Pancreas (tissue), 10 donors: Measurements from ENCODE around the gene CAPRIN2. TPM values are rescaled to one million over a fixed set of nuclear protein-coding genes. Genes with fewer than 3 reads are reported as not detected.
A peak's percentile ranks its signal among the peaks of the same experiment; 100 is the strongest.

Experiments
- ATAC-seq, 4 donors: fragments of 200-7000 bp; cut with Tn5 transposase; one replicate each; pipeline versions ENCODE4 v1.8.0 to v1.9.1; 2020; ENCODE audit warnings: mild to moderate bottlenecking in 4 of 4, moderate library complexity in 4 of 4
- DNase-seq, 6 donors: peaks; one replicate each; pipeline ENCODE4 v3.0.0-alpha.2; 2020
- FAIRE-seq: peaks from 2 replicates; lab custom pipeline; 2012; peaks lifted over from hg19 to GRCh38; lab: Jason Lieb, UNC
- H3K27ac ChIP-seq, 4 donors: fragments of 200-600 bp; sonication (generic); 1 replicate in 3 of 4; 2 replicates in 1 of 4; pipeline versions ENCODE4 v1.5.0 to v1.8.0; 2020
- H3K27me3 ChIP-seq, 4 donors: fragments of 200-600 bp; one replicate each; pipeline ENCODE4 v1.8.0; 2021
- H3K36me3 ChIP-seq, 3 donors: fragments of 200-600 bp; sonication (generic) in 1 of 3; one replicate each; pipeline versions ENCODE4 v1.5.0 to v1.8.0; 2020 to 2021
- H3K4me1 ChIP-seq, 3 donors: fragments of 200-600 bp; one replicate each; pipeline ENCODE4 v1.8.0; 2021
- H3K4me3 ChIP-seq, 4 donors: fragments of 200-600 bp; sonication (generic) in 2 of 4; one replicate each; pipeline versions ENCODE4 v1.5.0 to v1.8.0; 2020 to 2021
- H3K9me3 ChIP-seq, 4 donors: fragments of 200-600 bp; one replicate each; pipeline ENCODE4 v1.8.0; 2021
- CTCF ChIP-seq, 4 donors: fragments of 200-600 bp; sonication (generic) in 3 of 4; IDR thresholded peaks; one replicate each; pipeline versions ENCODE4 v1.5.0 to v1.8.0; 2021; ENCODE audit warnings: antibody characterized with exemption in 4 of 4
- WGBS, 2 donors: extraction: QIAGEN DNeasy Blood & Tissue Kit; methylation state at CpG; one replicate each; pipeline ENCODE4 v1.1.7; 2013; 5-methylcytosine and 5-hydroxymethylcytosine counted together
- intact Hi-C, 3 donors: fragments of 100-400 bp; cut with DNase I; formaldehyde crosslinking; loops; one replicate each; pipeline versions ENCODE4 v1.11.1 to v1.14.2; 2022
- polyA plus RNA-seq, 2 donors: library from polyadenylated mRNA; stranded (reverse); fragments of 200-250 nt; gene quantifications; one replicate each; pipeline ENCODE4 v1.2.3, GENCODE V29; 2013
- total RNA-seq, 6 donors: library from RNA; stranded (reverse); fragmentation: NEBNext Ultra II Directional in 4 of 6; extraction: Animal tissue kit (Norgen Biotek cat#: 25700) in 4 of 6; gene quantifications; one replicate each; pipeline versions ENCODE4 v1.2.1 to v1.2.4, GENCODE V29; 2021 to 2023
- donor health status: healthy with polysubstance abuse.
- donor health status: DM: no; HTN: no; CAD: no; lungs with moderate emphysema.
- donor health status: DM: no; HTN: no; CAD: no.
- donor health status: control.
- donor health status: control.
- donor health status: Bipolar disorder and iron deficiency.
- donor health status: DM: yes; HTN: yes; CAD: no.
- donor health status: DM: no; HTN: no; CAD: no.
- donor health status: DM: no; HTN: no; CAD: no.
- donor health status: DM: yes; HTN: yes; CAD: no.

CAPRIN2 gene
- total RNA-seq = 10 to 100 TPM in 2 of 6 donors, 1 to 10 TPM in 4; 5.7 to 20.8 (median 9.1) TPM
- 10 to 100 TPM; 20.3 to 25.6 TPM for polyA plus RNA-seq

GRCh38 chr12:30754750-30755394 lies at the start of gene CAPRIN2:
TSS of gene CAPRIN2 (minus strand) at chr12:30754951. CDS start at chr12:30753520, 1,431 bp downstream.
- H3K4me3 ChIP-seq = peak within 1 kb of the TSS; percentile 61 to 88 (median 76)
- 1 to 2% methylated on average over 36 to 72 of the region's 72 CpGs for WGBS, 2 donors
- peaks cover 0 to 18% (median 4%) of the 10 kb centered on the region in 3 donors for H3K4me1 ChIP-seq
- intact Hi-C loops = no loop called here
- peak within 1 kb of the TSS; percentile 77 to 94 (median 86) for H3K27ac ChIP-seq
- peak in 1 of 4 donors; percentile 20 for TF ChIP-seq CTCF (IDR thresholded peaks at IDR 0.05)
- FAIRE-seq = no peak
- H3K36me3 ChIP-seq = no peaks in the 10 kb centered on the region
- peak; percentile 96 to 99 (median 98) for DNase-seq
- no peaks in the 10 kb centered on the region for H3K27me3 ChIP-seq
- ATAC-seq = peak; percentile 93 to 98 (median 96)
- H3K9me3 ChIP-seq = no peaks in the 10 kb centered on the region

- Histone ChIP-seq H3K4me1 (no peaks in the 10 kb centered on the region), H3K27ac (no peak overlapping the region), H3K9me3 (no peaks in the 10 kb centered on the region), H3K27me3 (no peaks in the 10 kb centered on the region), H3K36me3 (no peaks in the 10 kb centered on the region), H3K4me3 (no peak overlapping the region)
- TF ChIP-seq CTCF (IDR thresholded peaks at IDR 0.05) = no peak
- FAIRE-seq (no peak), ATAC-seq (no peak), DNase-seq (no peak)
- intact Hi-C loops = no loop called here
- WGBS, 2 donors = 89 to 91% methylated on average over 4 of the region's 4 CpGs
These were observed 42.9 kb upstream of the CAPRIN2 start for GRCh38 chr12:30797689-30798088.

- WGBS, 2 donors = 14 to 16% methylated on average over 22 of the region's 22 CpGs
- Histone ChIP-seq H3K4me3 (peak overlapping the region in 3 of 4 donors; percentile 55 to 76 (median 58)), H3K27ac (no peak overlapping the region), H3K27me3 (no peaks in the 10 kb centered on the region), H3K36me3 (no peaks in the 10 kb centered on the region), H3K4me1 (no peaks in the 10 kb centered on the region), H3K9me3 (no peaks in the 10 kb centered on the region)
- peak in 1 of 6 donors; percentile 42 for DNase-seq
- FAIRE-seq = no peak
- intact Hi-C loops = no loop called here
- TF ChIP-seq CTCF (IDR thresholded peaks at IDR 0.05) = no peak
- ATAC-seq = peak in 3 of 4 donors; percentile 16 to 31 (median 29)
These were observed 42.2 kb upstream of the CAPRIN2 start for GRCh38 chr12:30796891-30797371.

- peak overlapping the region; percentile 38 to 76 (median 56) for H3K4me3 ChIP-seq
- H3K9me3 ChIP-seq = no peaks in the 10 kb centered on the region
- WGBS, 2 donors = 1% methylated on average over 36 to 38 of the region's 38 CpGs
- intact Hi-C loops = no loop called here
- DNase-seq (peak in 4 of 6 donors; percentile 28 to 81 (median 34)), FAIRE-seq (no peak), ATAC-seq (peak; percentile 63 to 83 (median 74))
- H3K27me3 ChIP-seq = no peaks in the 10 kb centered on the region
- H3K4me1 ChIP-seq = no peaks in the 10 kb centered on the region
- TF ChIP-seq CTCF (IDR thresholded peaks at IDR 0.05) = no peak
- H3K27ac ChIP-seq = no peak overlapping the region
- H3K36me3 ChIP-seq = no peaks in the 10 kb centered on the region
These were observed 41.6 kb upstream of the CAPRIN2 start for GRCh38 chr12:30796313-30796780.
